WTC11 (cell line): ENCODE measurements around the gene ACY1. TPM values are rescaled to one million over a fixed set of nuclear protein-coding genes. Genes with fewer than 3 reads are reported as not detected.

Source experiments
- ATAC-seq: fragments of 200-7000 bp; cut with Tn5 transposase; 2 replicates; pipeline ENCODE4 v1.10.0; 2021; ENCODE audit warnings: mild to moderate bottlenecking, moderate library complexity
- CTCF ChIA-PET: fragments of 300-600 bp; sonication (Branson Sonifier 250); formaldehyde crosslinking; loops from one replicate; lab custom pipeline; 2021; ENCODE audit warnings: antibody characterized with exemption; lab: Charles Lee
- POLR2A ChIA-PET: fragments of 350-600 bp; sonication (Branson Sonifier 250); formaldehyde crosslinking; loops from one replicate; lab custom pipeline; 2021; ENCODE audit warnings: antibody characterized with exemption; lab: Charles Lee
- DNase-seq: peaks from one replicate; pipeline ENCODE4 v3.0.0; 2021; ENCODE audit warnings: low spot score
- H3K27ac Mint-ChIP-seq: 2 replicates; pipeline ENCODE4 v1.8.0; 2021; ENCODE audit warnings: mixed read lengths
- H3K27me3 Mint-ChIP-seq: 2 replicates; pipeline ENCODE4 v1.8.0; 2021; ENCODE audit warnings: low read depth, mild to moderate bottlenecking, moderate library complexity, mixed read lengths
- H3K36me3 Mint-ChIP-seq: 2 replicates; pipeline ENCODE4 v1.8.0; 2021; ENCODE audit warnings: mixed read lengths
- H3K4me1 Mint-ChIP-seq: 2 replicates; pipeline ENCODE4 v1.8.0; 2022; ENCODE audit warnings: mixed read lengths
- H3K4me3 Mint-ChIP-seq: 2 replicates; pipeline ENCODE4 v1.8.0; 2021; ENCODE audit warnings: mild to moderate bottlenecking, moderate library complexity, mixed read lengths
- H3K9me3 Mint-ChIP-seq: 2 replicates; pipeline ENCODE4 v1.8.0; 2021; ENCODE audit warnings: mixed read lengths
- CREB1 ChIP-seq: sonication (generic); formaldehyde crosslinking; IDR thresholded peaks from 2 replicates; pipeline ENCODE4 v1.8.0; 2023; ENCODE audit warnings: mild to moderate bottlenecking, missing genetic modification reagents
- ELF4 ChIP-seq: sonication (generic); formaldehyde crosslinking; IDR thresholded peaks from 2 replicates; pipeline ENCODE4 v1.8.1; 2022; ENCODE audit warnings: low read depth, mild to moderate bottlenecking, moderate library complexity, missing genetic modification reagents
- ESRRA ChIP-seq: sonication (generic); formaldehyde crosslinking; IDR thresholded peaks from 2 replicates; pipeline ENCODE4 v1.8.1; 2022; ENCODE audit warnings: mild to moderate bottlenecking, missing genetic modification reagents, borderline replicate concordance
- ETV6 ChIP-seq: sonication (generic); formaldehyde crosslinking; IDR thresholded peaks from 2 replicates; pipeline ENCODE4 v1.8.1; 2022; ENCODE audit warnings: mild to moderate bottlenecking, missing genetic modification reagents
- GTF2I ChIP-seq: fragments of 250-450 bp; sonication (Bioruptor Pico); conservative IDR thresholded peaks from 2 replicates; pipeline ENCODE4 v1.4.0; 2021; ENCODE audit warnings: mild to moderate bottlenecking
- RORB ChIP-seq: fragments of 250-450 bp; sonication (Bioruptor Pico); IDR thresholded peaks from 2 replicates; pipeline ENCODE4 v1.9.0; 2021; ENCODE audit warnings: mild to moderate bottlenecking
- ZNF121 ChIP-seq: sonication (generic); formaldehyde crosslinking; IDR thresholded peaks from 2 replicates; pipeline ENCODE4 v1.8.0; 2023; ENCODE audit warnings: missing genetic modification reagents
- total RNA-seq: library from RNA; stranded (reverse); gene quantifications from 3 replicates; pipeline ENCODE4 v1.2.3, GENCODE V29; 2021
- TF ChIP-seq, protein P1 (sequence below): sonication (generic); formaldehyde crosslinking; IDR thresholded peaks from 2 replicates; pipeline ENCODE4 v1.8.0; 2022; ENCODE audit warnings: mild to moderate bottlenecking, missing genetic modification reagents
- TF ChIP-seq, protein P2 (sequence below): sonication (generic); formaldehyde crosslinking; IDR thresholded peaks from 2 replicates; pipeline ENCODE4 v1.8.1; 2022; ENCODE audit warnings: mild to moderate bottlenecking, missing genetic modification reagents, moderate library complexity, borderline replicate concordance
- TF ChIP-seq, protein P3 (sequence below): sonication (generic); formaldehyde crosslinking; IDR thresholded peaks from 2 replicates; pipeline ENCODE4 v1.8.0; 2022; ENCODE audit warnings: mild to moderate bottlenecking, missing genetic modification reagents
- TF ChIP-seq, protein P4 (sequence below): sonication (generic); formaldehyde crosslinking; IDR thresholded peaks from 2 replicates; pipeline ENCODE4 v1.8.1; 2022; ENCODE audit warnings: low read depth, mild to moderate bottlenecking, moderate library complexity, missing genetic modification reagents, borderline replicate concordance
- TF ChIP-seq, protein P5 (sequence below): fragments of 250-450 bp; sonication (Bioruptor Pico); IDR thresholded peaks from 2 replicates; pipeline ENCODE4 v1.9.0; 2021; ENCODE audit warnings: mild to moderate bottlenecking, borderline replicate concordance
- TF ChIP-seq, protein P6 (sequence below): sonication (generic); formaldehyde crosslinking; IDR thresholded peaks from 2 replicates; pipeline ENCODE4 v1.8.0; 2022; ENCODE audit warnings: missing genetic modification reagents
- TF ChIP-seq, protein P7 (sequence below): sonication (generic); formaldehyde crosslinking; IDR thresholded peaks from 2 replicates; pipeline ENCODE4 v1.8.1; 2023; ENCODE audit warnings: mild to moderate bottlenecking, missing genetic modification reagents, borderline replicate concordance
- TF ChIP-seq, protein P8 (sequence below): sonication (generic); formaldehyde crosslinking; IDR thresholded peaks from 2 replicates; pipeline ENCODE4 v1.8.1; 2023; ENCODE audit warnings: mild to moderate bottlenecking, missing genetic modification reagents

Gene ACY1
- total RNA-seq, 1 experiment from 2014 or later, result 53.8 TPM

DNA sequence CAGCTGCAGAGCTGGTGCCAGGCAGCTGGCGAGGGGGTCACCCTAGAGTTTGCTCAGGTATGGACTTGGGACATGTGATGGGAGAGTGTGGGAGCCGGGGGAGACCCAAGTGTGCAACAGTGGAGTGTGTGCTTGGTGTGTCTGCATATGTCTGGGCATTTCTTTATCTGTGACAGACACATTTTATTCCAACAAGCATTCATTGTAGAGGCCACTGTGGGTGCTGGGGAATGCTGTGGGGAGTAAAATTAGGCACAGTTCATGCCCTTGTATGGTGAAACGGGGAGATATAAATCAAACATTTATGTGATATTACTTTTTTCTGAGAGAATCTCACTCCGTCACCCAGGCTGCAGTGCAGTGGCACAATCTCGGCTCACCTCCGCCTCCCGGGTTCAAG, 4.2 kb downstream of the ACY1 start (continued):
- TF ChIP-seq ETV6 (CRISPR knock-in tag) (no peak), CREB1 (CRISPR knock-in tag) (no peak), ZNF121 (CRISPR knock-in tag) (no peak)
- TF ChIP-seq, protein P1, sequence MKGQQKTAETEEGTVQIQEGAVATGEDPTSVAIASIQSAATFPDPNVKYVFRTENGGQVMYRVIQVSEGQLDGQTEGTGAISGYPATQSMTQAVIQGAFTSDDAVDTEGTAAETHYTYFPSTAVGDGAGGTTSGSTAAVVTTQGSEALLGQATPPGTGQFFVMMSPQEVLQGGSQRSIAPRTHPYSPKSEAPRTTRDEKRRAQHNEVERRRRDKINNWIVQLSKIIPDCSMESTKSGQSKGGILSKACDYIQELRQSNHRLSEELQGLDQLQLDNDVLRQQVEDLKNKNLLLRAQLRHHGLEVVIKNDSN (CRISPR knock-in tag), result no peak
- TF ChIP-seq, protein P2, sequence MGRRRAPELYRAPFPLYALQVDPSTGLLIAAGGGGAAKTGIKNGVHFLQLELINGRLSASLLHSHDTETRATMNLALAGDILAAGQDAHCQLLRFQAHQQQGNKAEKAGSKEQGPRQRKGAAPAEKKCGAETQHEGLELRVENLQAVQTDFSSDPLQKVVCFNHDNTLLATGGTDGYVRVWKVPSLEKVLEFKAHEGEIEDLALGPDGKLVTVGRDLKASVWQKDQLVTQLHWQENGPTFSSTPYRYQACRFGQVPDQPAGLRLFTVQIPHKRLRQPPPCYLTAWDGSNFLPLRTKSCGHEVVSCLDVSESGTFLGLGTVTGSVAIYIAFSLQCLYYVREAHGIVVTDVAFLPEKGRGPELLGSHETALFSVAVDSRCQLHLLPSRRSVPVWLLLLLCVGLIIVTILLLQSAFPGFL (CRISPR knock-in tag), result no peak
- TF ChIP-seq, protein P3, sequence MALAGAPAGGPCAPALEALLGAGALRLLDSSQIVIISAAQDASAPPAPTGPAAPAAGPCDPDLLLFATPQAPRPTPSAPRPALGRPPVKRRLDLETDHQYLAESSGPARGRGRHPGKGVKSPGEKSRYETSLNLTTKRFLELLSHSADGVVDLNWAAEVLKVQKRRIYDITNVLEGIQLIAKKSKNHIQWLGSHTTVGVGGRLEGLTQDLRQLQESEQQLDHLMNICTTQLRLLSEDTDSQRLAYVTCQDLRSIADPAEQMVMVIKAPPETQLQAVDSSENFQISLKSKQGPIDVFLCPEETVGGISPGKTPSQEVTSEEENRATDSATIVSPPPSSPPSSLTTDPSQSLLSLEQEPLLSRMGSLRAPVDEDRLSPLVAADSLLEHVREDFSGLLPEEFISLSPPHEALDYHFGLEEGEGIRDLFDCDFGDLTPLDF, result no peak

DNA sequence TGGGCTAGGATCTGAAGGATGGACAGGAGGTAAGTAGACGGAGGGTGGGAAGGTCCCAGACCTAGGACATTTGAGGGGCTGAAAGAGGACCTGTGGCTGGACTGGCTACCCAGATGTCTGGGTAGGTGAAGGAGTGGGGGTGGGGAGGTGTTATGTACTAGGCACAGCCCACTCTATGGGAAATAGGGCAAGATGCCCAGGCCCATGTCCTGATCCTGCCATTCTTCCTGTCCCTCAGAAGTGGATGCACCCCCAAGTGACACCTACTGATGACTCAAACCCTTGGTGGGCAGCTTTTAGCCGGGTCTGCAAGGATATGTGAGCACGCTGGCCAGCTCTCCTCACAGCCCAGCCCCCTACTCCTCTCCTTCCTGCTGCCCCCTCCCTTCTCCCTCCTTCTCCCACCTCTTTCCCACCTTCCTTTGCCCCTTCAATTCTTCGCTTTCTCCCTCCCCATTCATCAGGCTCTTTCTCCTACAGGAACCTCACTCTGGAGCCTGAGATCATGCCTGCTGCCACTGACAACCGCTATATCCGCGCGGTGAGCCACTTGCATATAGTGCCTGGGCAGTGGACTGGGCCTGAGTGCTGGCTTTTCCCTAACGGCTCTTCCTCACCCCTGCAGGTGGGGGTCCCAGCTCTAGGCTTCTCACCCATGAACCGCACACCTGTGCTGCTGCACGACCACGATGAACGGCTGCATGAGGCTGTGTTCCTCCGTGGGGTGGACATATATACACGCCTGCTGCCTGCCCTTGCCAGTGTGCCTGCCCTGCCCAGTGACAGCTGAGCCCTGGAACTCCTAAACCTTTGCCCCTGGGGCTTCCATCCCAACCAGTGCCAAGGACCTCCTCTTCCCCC, 5.2 kb downstream of the ACY1 start:
- Mint-ChIP-seq H3K4me1 (peaks cover 22% of the 10 kb centered on the region), H3K27ac (peak overlapping the region; percentile 11; the same call in 1 of the 2 replicates), H3K9me3 (0 out of 2 replicates have a peak, but pooled peaks cover 2% of the 10 kb centered on the region), H3K36me3 (peaks cover 23% of the 10 kb centered on the region), H3K4me3 (no peak overlapping the region), H3K27me3 (no peaks in the 10 kb centered on the region)
- POLR2A ChIA-PET, result no interaction called here
- DNase-seq (no peak), ATAC-seq (no peak)
- CTCF ChIA-PET, result no interaction called here
- TF ChIP-seq, protein P4, sequence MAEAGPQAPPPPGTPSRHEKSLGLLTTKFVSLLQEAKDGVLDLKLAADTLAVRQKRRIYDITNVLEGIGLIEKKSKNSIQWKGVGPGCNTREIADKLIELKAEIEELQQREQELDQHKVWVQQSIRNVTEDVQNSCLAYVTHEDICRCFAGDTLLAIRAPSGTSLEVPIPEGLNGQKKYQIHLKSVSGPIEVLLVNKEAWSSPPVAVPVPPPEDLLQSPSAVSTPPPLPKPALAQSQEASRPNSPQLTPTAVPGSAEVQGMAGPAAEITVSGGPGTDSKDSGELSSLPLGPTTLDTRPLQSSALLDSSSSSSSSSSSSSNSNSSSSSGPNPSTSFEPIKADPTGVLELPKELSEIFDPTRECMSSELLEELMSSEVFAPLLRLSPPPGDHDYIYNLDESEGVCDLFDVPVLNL, result no peak
- TF ChIP-seq, protein P5, sequence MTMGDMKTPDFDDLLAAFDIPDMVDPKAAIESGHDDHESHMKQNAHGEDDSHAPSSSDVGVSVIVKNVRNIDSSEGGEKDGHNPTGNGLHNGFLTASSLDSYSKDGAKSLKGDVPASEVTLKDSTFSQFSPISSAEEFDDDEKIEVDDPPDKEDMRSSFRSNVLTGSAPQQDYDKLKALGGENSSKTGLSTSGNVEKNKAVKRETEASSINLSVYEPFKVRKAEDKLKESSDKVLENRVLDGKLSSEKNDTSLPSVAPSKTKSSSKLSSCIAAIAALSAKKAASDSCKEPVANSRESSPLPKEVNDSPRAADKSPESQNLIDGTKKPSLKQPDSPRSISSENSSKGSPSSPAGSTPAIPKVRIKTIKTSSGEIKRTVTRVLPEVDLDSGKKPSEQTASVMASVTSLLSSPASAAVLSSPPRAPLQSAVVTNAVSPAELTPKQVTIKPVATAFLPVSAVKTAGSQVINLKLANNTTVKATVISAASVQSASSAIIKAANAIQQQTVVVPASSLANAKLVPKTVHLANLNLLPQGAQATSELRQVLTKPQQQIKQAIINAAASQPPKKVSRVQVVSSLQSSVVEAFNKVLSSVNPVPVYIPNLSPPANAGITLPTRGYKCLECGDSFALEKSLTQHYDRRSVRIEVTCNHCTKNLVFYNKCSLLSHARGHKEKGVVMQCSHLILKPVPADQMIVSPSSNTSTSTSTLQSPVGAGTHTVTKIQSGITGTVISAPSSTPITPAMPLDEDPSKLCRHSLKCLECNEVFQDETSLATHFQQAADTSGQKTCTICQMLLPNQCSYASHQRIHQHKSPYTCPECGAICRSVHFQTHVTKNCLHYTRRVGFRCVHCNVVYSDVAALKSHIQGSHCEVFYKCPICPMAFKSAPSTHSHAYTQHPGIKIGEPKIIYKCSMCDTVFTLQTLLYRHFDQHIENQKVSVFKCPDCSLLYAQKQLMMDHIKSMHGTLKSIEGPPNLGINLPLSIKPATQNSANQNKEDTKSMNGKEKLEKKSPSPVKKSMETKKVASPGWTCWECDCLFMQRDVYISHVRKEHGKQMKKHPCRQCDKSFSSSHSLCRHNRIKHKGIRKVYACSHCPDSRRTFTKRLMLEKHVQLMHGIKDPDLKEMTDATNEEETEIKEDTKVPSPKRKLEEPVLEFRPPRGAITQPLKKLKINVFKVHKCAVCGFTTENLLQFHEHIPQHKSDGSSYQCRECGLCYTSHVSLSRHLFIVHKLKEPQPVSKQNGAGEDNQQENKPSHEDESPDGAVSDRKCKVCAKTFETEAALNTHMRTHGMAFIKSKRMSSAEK (CRISPR knock-in tag), result no peak
- TF ChIP-seq GTF2I (CRISPR knock-in tag) (no peak), ELF4 (no peak), ESRRA (CRISPR knock-in tag) (no peak), ZNF121 (CRISPR knock-in tag) (no peak), RORB (no peak)
- TF ChIP-seq, protein P6, sequence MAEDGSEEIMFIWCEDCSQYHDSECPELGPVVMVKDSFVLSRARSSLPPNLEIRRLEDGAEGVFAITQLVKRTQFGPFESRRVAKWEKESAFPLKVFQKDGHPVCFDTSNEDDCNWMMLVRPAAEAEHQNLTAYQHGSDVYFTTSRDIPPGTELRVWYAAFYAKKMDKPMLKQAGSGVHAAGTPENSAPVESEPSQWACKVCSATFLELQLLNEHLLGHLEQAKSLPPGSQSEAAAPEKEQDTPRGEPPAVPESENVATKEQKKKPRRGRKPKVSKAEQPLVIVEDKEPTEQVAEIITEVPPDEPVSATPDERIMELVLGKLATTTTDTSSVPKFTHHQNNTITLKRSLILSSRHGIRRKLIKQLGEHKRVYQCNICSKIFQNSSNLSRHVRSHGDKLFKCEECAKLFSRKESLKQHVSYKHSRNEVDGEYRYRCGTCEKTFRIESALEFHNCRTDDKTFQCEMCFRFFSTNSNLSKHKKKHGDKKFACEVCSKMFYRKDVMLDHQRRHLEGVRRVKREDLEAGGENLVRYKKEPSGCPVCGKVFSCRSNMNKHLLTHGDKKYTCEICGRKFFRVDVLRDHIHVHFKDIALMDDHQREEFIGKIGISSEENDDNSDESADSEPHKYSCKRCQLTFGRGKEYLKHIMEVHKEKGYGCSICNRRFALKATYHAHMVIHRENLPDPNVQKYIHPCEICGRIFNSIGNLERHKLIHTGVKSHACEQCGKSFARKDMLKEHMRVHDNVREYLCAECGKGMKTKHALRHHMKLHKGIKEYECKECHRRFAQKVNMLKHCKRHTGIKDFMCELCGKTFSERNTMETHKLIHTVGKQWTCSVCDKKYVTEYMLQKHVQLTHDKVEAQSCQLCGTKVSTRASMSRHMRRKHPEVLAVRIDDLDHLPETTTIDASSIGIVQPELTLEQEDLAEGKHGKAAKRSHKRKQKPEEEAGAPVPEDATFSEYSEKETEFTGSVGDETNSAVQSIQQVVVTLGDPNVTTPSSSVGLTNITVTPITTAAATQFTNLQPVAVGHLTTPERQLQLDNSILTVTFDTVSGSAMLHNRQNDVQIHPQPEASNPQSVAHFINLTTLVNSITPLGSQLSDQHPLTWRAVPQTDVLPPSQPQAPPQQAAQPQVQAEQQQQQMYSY (CRISPR knock-in tag), result no peak
- TF ChIP-seq, protein P7, sequence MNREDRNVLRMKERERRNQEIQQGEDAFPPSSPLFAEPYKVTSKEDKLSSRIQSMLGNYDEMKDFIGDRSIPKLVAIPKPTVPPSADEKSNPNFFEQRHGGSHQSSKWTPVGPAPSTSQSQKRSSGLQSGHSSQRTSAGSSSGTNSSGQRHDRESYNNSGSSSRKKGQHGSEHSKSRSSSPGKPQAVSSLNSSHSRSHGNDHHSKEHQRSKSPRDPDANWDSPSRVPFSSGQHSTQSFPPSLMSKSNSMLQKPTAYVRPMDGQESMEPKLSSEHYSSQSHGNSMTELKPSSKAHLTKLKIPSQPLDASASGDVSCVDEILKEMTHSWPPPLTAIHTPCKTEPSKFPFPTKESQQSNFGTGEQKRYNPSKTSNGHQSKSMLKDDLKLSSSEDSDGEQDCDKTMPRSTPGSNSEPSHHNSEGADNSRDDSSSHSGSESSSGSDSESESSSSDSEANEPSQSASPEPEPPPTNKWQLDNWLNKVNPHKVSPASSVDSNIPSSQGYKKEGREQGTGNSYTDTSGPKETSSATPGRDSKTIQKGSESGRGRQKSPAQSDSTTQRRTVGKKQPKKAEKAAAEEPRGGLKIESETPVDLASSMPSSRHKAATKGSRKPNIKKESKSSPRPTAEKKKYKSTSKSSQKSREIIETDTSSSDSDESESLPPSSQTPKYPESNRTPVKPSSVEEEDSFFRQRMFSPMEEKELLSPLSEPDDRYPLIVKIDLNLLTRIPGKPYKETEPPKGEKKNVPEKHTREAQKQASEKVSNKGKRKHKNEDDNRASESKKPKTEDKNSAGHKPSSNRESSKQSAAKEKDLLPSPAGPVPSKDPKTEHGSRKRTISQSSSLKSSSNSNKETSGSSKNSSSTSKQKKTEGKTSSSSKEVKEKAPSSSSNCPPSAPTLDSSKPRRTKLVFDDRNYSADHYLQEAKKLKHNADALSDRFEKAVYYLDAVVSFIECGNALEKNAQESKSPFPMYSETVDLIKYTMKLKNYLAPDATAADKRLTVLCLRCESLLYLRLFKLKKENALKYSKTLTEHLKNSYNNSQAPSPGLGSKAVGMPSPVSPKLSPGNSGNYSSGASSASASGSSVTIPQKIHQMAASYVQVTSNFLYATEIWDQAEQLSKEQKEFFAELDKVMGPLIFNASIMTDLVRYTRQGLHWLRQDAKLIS, result no peak
- TF ChIP-seq, protein P8, sequence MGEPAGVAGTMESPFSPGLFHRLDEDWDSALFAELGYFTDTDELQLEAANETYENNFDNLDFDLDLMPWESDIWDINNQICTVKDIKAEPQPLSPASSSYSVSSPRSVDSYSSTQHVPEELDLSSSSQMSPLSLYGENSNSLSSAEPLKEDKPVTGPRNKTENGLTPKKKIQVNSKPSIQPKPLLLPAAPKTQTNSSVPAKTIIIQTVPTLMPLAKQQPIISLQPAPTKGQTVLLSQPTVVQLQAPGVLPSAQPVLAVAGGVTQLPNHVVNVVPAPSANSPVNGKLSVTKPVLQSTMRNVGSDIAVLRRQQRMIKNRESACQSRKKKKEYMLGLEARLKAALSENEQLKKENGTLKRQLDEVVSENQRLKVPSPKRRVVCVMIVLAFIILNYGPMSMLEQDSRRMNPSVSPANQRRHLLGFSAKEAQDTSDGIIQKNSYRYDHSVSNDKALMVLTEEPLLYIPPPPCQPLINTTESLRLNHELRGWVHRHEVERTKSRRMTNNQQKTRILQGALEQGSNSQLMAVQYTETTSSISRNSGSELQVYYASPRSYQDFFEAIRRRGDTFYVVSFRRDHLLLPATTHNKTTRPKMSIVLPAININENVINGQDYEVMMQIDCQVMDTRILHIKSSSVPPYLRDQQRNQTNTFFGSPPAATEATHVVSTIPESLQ (CRISPR knock-in tag), result no peak
